Pancreas (tissue), 10 donors: ENCODE data around the gene SGTA. TPM values are rescaled to one million over a fixed set of nuclear protein-coding genes. Genes with fewer than 3 reads are reported as not detected.

Experiments
- ATAC-seq, 4 donors: fragments of 200-7000 bp; cut with Tn5 transposase; one replicate each; pipeline versions ENCODE4 v1.8.0 to v1.9.1; 2020; ENCODE audit warnings: mild to moderate bottlenecking in 4 of 4, moderate library complexity in 4 of 4
- DNase-seq, 6 donors: peaks; one replicate each; pipeline ENCODE4 v3.0.0-alpha.2; 2020
- FAIRE-seq: peaks from 2 replicates; lab custom pipeline; 2012; peaks lifted over from hg19 to GRCh38; lab: Jason Lieb, UNC
- H3K27ac ChIP-seq, 4 donors: fragments of 200-600 bp; sonication (generic); 1 replicate in 3 of 4; 2 replicates in 1 of 4; pipeline versions ENCODE4 v1.5.0 to v1.8.0; 2020
- H3K27me3 ChIP-seq, 4 donors: fragments of 200-600 bp; one replicate each; pipeline ENCODE4 v1.8.0; 2021
- H3K36me3 ChIP-seq, 3 donors: fragments of 200-600 bp; sonication (generic) in 1 of 3; one replicate each; pipeline versions ENCODE4 v1.5.0 to v1.8.0; 2020 to 2021
- H3K4me1 ChIP-seq, 3 donors: fragments of 200-600 bp; one replicate each; pipeline ENCODE4 v1.8.0; 2021
- H3K4me3 ChIP-seq, 4 donors: fragments of 200-600 bp; sonication (generic) in 2 of 4; one replicate each; pipeline versions ENCODE4 v1.5.0 to v1.8.0; 2020 to 2021
- H3K9me3 ChIP-seq, 4 donors: fragments of 200-600 bp; one replicate each; pipeline ENCODE4 v1.8.0; 2021
- WGBS, 2 donors: extraction: QIAGEN DNeasy Blood & Tissue Kit; methylation state at CpG; one replicate each; pipeline ENCODE4 v1.1.7; 2013; 5-methylcytosine and 5-hydroxymethylcytosine counted together
- intact Hi-C, 3 donors: fragments of 100-400 bp; cut with DNase I; formaldehyde crosslinking; loops; one replicate each; pipeline versions ENCODE4 v1.11.1 to v1.14.2; 2022
- polyA plus RNA-seq, 2 donors: library from polyadenylated mRNA; stranded (reverse); fragments of 200-250 nt; gene quantifications; one replicate each; pipeline ENCODE4 v1.2.3, GENCODE V29; 2013
- total RNA-seq, 6 donors: library from RNA; stranded (reverse); fragmentation: NEBNext Ultra II Directional in 4 of 6; extraction: Animal tissue kit (Norgen Biotek cat#: 25700) in 4 of 6; gene quantifications; one replicate each; pipeline versions ENCODE4 v1.2.1 to v1.2.4, GENCODE V29; 2021 to 2023
- TF ChIP-seq, protein P1 (sequence below), 4 donors: fragments of 200-600 bp; sonication (generic) in 3 of 4; IDR thresholded peaks; one replicate each; pipeline versions ENCODE4 v1.5.0 to v1.8.0; 2021; ENCODE audit warnings: antibody characterized with exemption in 4 of 4
- donor health status: healthy with polysubstance abuse.
- donor health status: DM: no; HTN: no; CAD: no; lungs with moderate emphysema.
- donor health status: DM: no; HTN: no; CAD: no.
- donor health status: control.
- donor health status: control.
- donor health status: Bipolar disorder and iron deficiency.
- donor health status: DM: yes; HTN: yes; CAD: no.
- donor health status: DM: no; HTN: no; CAD: no.
- donor health status: DM: no; HTN: no; CAD: no.
- donor health status: DM: yes; HTN: yes; CAD: no.

The SGTA gene
- total and polyA plus RNA-seq, 8 donors, result 19.4 to 49.6 (median 26.7) TPM

DNA sequence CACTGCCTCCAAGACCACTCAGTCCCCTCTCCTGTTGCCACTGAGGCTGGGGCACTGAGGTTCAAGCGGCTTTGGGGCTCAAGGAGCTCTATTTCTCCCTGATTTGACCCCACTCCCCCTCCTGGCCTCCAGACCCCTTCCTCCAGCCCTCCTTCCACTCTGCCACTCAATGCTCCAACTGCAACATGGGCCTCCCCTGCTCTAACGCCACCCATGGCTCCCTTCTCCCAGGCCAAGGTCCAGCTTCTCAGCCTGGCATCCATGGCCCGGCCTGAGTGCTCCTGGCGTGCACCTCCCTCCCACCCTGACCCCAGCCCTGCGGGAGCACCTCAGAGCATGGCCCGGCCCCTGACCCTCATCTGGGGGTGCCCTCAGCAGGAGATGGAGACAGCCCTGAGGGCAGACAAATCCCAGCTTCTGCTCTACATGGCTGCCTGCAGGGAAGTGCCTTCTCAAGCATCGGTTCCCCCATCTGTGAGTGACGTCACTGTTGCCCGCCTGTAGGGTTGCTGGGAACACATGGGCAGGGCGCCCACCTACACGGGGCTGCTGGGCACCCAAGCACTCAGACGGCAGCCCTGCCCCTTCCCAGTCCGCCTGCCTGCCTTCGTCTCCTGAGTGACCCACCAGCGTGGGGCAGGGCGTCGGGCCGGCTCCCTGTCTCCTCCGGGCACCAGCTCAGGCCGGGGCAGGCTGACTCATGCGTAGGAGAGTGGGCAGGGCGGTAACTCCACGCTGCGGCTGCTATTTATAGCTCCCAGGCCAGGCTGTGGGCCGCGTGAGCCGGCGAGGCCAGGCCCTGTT is 60.3 kb downstream of the SGTA start:
- H3K27me3 ChIP-seq, result no peaks in the 10 kb centered on the region
- FAIRE-seq (no peak), ATAC-seq (peak; percentile 49 to 67 (median 55)), DNase-seq (peak in 3 of 6 donors; percentile 41 to 69 (median 63))
- no peaks in the 10 kb centered on the region for H3K36me3 ChIP-seq
- H3K27ac ChIP-seq, result no peak overlapping the region
- TF ChIP-seq, protein P1, sequence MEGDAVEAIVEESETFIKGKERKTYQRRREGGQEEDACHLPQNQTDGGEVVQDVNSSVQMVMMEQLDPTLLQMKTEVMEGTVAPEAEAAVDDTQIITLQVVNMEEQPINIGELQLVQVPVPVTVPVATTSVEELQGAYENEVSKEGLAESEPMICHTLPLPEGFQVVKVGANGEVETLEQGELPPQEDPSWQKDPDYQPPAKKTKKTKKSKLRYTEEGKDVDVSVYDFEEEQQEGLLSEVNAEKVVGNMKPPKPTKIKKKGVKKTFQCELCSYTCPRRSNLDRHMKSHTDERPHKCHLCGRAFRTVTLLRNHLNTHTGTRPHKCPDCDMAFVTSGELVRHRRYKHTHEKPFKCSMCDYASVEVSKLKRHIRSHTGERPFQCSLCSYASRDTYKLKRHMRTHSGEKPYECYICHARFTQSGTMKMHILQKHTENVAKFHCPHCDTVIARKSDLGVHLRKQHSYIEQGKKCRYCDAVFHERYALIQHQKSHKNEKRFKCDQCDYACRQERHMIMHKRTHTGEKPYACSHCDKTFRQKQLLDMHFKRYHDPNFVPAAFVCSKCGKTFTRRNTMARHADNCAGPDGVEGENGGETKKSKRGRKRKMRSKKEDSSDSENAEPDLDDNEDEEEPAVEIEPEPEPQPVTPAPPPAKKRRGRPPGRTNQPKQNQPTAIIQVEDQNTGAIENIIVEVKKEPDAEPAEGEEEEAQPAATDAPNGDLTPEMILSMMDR (IDR thresholded peaks at IDR 0.05), result no peak
- no peaks in the 10 kb centered on the region for H3K9me3 ChIP-seq
- H3K4me1 ChIP-seq, result peaks cover 0 to 4% (median 0%) of the 10 kb centered on the region in 3 donors
- no peak overlapping the region for H3K4me3 ChIP-seq
- intact Hi-C loops, result no loop called here
- 58 to 68% methylated on average over 28 of the region's 28 CpGs for WGBS, 2 donors

DNA sequence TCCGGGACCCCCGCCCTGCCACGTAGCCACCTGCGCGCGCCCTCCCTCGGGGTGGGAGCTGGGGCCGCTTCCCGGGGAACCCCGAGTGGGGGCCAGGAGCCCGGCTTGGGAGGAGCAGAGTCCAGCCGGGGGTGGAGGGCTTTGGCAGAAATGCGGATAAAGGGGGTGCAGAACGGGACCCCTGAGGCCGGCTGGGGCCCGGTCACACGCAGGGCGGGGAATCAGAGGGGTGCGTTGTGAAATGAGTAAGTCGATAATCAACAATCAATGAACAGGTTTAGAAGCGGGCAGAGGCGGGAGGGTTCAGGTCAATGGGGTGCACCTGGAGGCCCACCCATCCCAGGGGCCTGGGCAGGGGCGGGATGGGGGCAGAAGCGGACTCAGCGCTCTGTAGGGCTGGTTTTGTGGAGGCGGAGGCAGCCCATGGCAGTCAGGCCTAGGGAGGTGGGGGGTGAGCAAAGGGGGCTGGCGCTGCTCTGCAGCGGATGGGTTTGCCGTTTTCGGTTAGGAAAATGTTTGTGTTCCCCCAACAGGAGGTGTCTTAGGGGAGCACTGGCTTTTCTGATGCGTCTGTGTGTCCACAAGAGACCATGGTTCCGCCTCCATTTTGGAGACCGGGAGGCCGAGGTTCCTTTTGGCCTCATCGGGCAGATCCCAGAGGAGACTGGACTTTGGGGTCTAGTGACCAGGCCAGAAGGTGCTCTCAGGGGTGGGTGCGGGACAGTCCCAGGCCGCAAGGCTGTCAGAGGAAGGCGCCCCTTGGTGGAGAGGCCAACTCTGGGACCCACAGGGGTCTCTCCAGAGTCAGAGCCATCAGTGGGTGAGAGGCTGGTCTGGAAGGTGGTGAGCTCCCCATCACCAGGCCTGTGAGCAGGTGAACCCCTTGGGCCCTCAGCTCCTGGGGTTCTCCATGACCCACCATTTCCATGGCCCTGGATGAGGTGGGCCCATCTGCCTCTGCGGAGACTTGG is 61.2 kb downstream of the SGTA start:
- Histone ChIP-seq H3K36me3 (no peaks in the 10 kb centered on the region), H3K4me1 (peaks cover 0 to 4% (median 0%) of the 10 kb centered on the region in 3 donors), H3K9me3 (no peaks in the 10 kb centered on the region), H3K4me3 (peak overlapping the region in 3 of 4 donors; percentile 14 to 47 (median 44)), H3K27me3 (no peaks in the 10 kb centered on the region), H3K27ac (no peak overlapping the region)
- 41 to 49% methylated on average over 33 to 39 of the region's 39 CpGs for WGBS, 2 donors
- intact Hi-C loops, result no loop called here
- FAIRE-seq, result no peak
- TF ChIP-seq, protein P1 (IDR thresholded peaks at IDR 0.05), result no peak
- DNase-seq, result peak in 1 of 6 donors; percentile 64
- no peak for ATAC-seq

DNA sequence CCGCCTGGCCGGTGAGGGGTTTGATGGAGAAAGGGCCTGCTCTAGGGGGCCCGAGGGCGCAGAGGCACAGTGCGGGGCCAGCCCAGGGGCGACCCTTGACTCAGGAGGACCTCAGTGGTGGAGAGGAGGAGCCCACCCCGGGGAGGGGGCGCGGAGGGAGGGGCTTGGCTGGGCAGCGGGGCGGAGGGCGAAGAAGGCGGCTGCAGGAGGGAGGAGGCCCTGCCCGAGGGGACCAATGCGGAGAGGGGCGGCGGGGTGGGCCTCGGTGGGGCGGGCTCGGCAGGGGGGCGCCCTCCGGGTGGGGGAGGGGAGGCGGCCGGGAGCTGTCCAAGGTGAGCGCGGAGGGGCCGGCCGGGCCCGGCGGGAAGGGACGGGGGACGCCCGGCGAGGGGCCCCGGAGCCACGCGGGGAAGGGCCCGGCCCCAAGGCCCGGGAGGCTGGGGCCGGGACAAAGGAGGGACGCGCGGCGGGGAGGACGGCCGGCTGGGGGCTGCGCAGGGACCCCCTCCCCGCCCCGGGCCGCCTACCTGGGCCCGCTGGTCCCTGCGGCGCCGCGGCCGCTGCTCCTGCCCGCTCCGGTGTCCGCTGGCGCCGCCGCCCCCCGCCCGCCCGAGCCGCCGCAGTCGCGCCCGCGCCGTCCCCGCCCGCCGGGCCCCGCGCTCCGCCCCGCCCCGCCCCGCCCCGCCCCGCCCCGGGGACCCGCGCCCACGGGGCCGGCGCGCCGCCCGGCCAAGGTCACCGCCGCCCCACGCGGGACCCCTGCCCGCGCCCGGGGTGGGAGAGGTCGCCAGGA is 62.1 kb downstream of the SGTA start, which contains the start of gene DIRAS1:
Gene DIRAS1 (minus strand): TSS at position 596 of the 793 bp plus-strand sequence. CDS start 3,566 bp downstream, outside the sequence.
- TF ChIP-seq, protein P1 (IDR thresholded peaks at IDR 0.05), result no peak
- no peaks in the 10 kb centered on the region for H3K9me3 ChIP-seq
- FAIRE-seq (no peak), DNase-seq (peak in 1 of 6 donors; percentile 67), ATAC-seq (peak in 3 of 4 donors; percentile 35 to 52 (median 41))
- WGBS, 2 donors, result 1% methylated on average over 34 to 99 of the region's 100 CpGs
- H3K4me1 ChIP-seq, result peaks cover 0 to 4% (median 0%) of the 10 kb centered on the region in 3 donors
- peak within 1 kb of the TSS; percentile 20 to 52 (median 35) for H3K4me3 ChIP-seq
- no peaks in the 10 kb centered on the region for H3K27me3 ChIP-seq
- H3K36me3 ChIP-seq, result no peaks in the 10 kb centered on the region
- intact Hi-C loops, result no loop called here
- no peak within 1 kb of the TSS for H3K27ac ChIP-seq

DNA sequence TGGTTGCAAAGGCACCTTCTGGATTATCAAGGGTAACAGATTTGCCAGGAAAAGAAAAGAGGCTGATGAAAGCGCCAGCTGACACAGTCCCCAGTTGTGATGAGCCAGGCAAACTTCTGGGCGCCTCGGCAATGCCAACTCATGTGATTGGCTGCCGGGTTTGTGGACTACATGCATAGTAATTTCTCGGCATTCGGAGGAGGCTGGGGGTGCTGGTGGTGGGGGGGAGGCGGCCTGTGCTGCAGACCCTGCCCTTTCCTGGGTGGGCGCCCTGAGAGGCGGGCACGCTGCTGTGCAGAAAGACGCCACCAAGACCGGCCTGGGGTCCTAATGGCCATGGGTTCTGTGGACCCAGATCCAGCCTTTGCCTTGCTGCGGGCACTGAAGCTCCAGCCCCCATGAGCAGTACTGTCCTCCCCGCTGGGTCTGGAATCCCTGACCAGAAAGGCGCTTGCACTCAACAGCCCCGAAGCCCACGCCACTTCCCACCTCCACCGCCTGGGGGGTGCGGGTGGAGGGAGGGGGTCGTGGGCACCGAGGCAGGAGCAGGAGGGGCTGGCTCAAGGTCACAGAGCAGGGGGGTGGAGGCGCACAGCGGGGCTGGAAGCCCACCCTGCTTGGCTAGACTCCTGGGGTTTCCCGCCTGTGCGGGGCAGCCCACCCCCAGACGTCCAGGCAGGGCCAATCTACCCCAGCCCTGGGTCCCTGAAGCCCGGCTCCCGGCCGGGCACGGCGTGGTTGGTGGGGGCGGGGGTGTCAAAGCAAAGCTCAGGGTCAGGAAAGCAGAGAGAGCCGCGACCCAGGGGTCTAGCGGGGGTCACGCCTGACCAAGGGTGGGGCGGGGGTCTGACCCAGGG is 62.9 kb downstream of the SGTA start:
- H3K9me3 ChIP-seq, result no peaks in the 10 kb centered on the region
- H3K36me3 ChIP-seq, result no peaks in the 10 kb centered on the region
- intact Hi-C loops, result no loop called here
- H3K4me3 ChIP-seq, result peak overlapping the region; percentile 20 to 52 (median 35)
- TF ChIP-seq, protein P1 (IDR thresholded peaks at IDR 0.05), result no peak
- H3K27ac ChIP-seq, result no peak overlapping the region
- H3K27me3 ChIP-seq, result no peaks in the 10 kb centered on the region
- ATAC-seq, result peak; percentile 52 to 70 (median 70)
- H3K4me1 ChIP-seq, result peaks cover 0 to 4% (median 0%) of the 10 kb centered on the region in 3 donors
- 6 to 13% methylated on average over 29 to 37 of the region's 37 CpGs for WGBS, 2 donors
- no peak for FAIRE-seq
- peak in 3 of 6 donors; percentile 62 to 75 (median 62) for DNase-seq
